WTC11 (cell line): ENCODE results near the gene KRT8. TPM values are rescaled to one million over a fixed set of nuclear protein-coding genes. Genes with fewer than 3 reads are reported as not detected.

ENCODE experiments used
- ATAC-seq: fragments of 200-7000 bp; cut with Tn5 transposase; 2 replicates; pipeline ENCODE4 v1.10.0; 2021; ENCODE audit warnings: mild to moderate bottlenecking, moderate library complexity
- CTCF ChIA-PET: fragments of 300-600 bp; sonication (Branson Sonifier 250); formaldehyde crosslinking; loops from one replicate; lab custom pipeline; 2021; ENCODE audit warnings: antibody characterized with exemption; lab: Charles Lee
- POLR2A ChIA-PET: fragments of 350-600 bp; sonication (Branson Sonifier 250); formaldehyde crosslinking; loops from one replicate; lab custom pipeline; 2021; ENCODE audit warnings: antibody characterized with exemption; lab: Charles Lee
- DNase-seq: peaks from one replicate; pipeline ENCODE4 v3.0.0; 2021; ENCODE audit warnings: low spot score
- H3K27ac Mint-ChIP-seq: 2 replicates; pipeline ENCODE4 v1.8.0; 2021; ENCODE audit warnings: mixed read lengths
- H3K27me3 Mint-ChIP-seq: 2 replicates; pipeline ENCODE4 v1.8.0; 2021; ENCODE audit warnings: low read depth, mild to moderate bottlenecking, moderate library complexity, mixed read lengths
- H3K36me3 Mint-ChIP-seq: 2 replicates; pipeline ENCODE4 v1.8.0; 2021; ENCODE audit warnings: mixed read lengths
- H3K4me1 Mint-ChIP-seq: 2 replicates; pipeline ENCODE4 v1.8.0; 2022; ENCODE audit warnings: mixed read lengths
- H3K4me3 Mint-ChIP-seq: 2 replicates; pipeline ENCODE4 v1.8.0; 2021; ENCODE audit warnings: mild to moderate bottlenecking, moderate library complexity, mixed read lengths
- H3K9me3 Mint-ChIP-seq: 2 replicates; pipeline ENCODE4 v1.8.0; 2021; ENCODE audit warnings: mixed read lengths
- CREM ChIP-seq: sonication (generic); formaldehyde crosslinking; IDR thresholded peaks from 2 replicates; pipeline ENCODE4 v1.8.1; 2022; ENCODE audit warnings: mild to moderate bottlenecking, missing genetic modification reagents, moderate library complexity
- EMX1 ChIP-seq: fragments of 250-450 bp; sonication (Bioruptor Pico); IDR thresholded peaks from 2 replicates; pipeline ENCODE4 v1.8.0; 2021; ENCODE audit warnings: mild to moderate bottlenecking
- ETV6 ChIP-seq: sonication (generic); formaldehyde crosslinking; IDR thresholded peaks from 2 replicates; pipeline ENCODE4 v1.8.1; 2022; ENCODE audit warnings: mild to moderate bottlenecking, missing genetic modification reagents
- FOXK1 ChIP-seq: sonication (generic); formaldehyde crosslinking; IDR thresholded peaks from 2 replicates; pipeline ENCODE4 v1.8.0; 2022; ENCODE audit warnings: mild to moderate bottlenecking, moderate library complexity, missing genetic modification reagents
- FOXP1 ChIP-seq: sonication (generic); formaldehyde crosslinking; IDR thresholded peaks from 2 replicates; pipeline ENCODE4 v1.8.0; 2022; ENCODE audit warnings: missing genetic modification reagents, mild to moderate bottlenecking, moderate library complexity, borderline replicate concordance
- GTF2I ChIP-seq: fragments of 250-450 bp; sonication (Bioruptor Pico); conservative IDR thresholded peaks from 2 replicates; pipeline ENCODE4 v1.4.0; 2021; ENCODE audit warnings: mild to moderate bottlenecking
- JUN ChIP-seq: sonication (generic); formaldehyde crosslinking; IDR thresholded peaks from 2 replicates; pipeline ENCODE4 v1.8.0; 2023; ENCODE audit warnings: mild to moderate bottlenecking, missing genetic modification reagents
- NFATC4 ChIP-seq: fragments of 250-450 bp; sonication (Bioruptor Pico); IDR thresholded peaks from 2 replicates; pipeline ENCODE4 v1.9.0; 2021; ENCODE audit warnings: mild to moderate bottlenecking
- NR2C2 ChIP-seq: sonication (generic); formaldehyde crosslinking; IDR thresholded peaks from 2 replicates; pipeline ENCODE4 v1.8.0; 2022; ENCODE audit warnings: mild to moderate bottlenecking, missing genetic modification reagents
- NR3C1 ChIP-seq: sonication (generic); formaldehyde crosslinking; conservative IDR thresholded peaks from 2 replicates; pipeline ENCODE4 v1.8.1; 2023; ENCODE audit warnings: low read depth, mild to moderate bottlenecking, missing genetic modification reagents
- OVOL2 ChIP-seq: fragments of 250-450 bp; sonication (Bioruptor Pico); IDR thresholded peaks from 2 replicates; pipeline ENCODE4 v1.9.0; 2021; ENCODE audit warnings: mild to moderate bottlenecking, borderline replicate concordance
- RORB ChIP-seq: fragments of 250-450 bp; sonication (Bioruptor Pico); IDR thresholded peaks from 2 replicates; pipeline ENCODE4 v1.9.0; 2021; ENCODE audit warnings: mild to moderate bottlenecking
- TEAD1 ChIP-seq: sonication (generic); formaldehyde crosslinking; IDR thresholded peaks from 2 replicates; pipeline ENCODE4 v1.8.0; 2022; ENCODE audit warnings: mild to moderate bottlenecking, missing genetic modification reagents
- ZNF317 ChIP-seq: sonication (generic); formaldehyde crosslinking; IDR thresholded peaks from 2 replicates; pipeline ENCODE4 v1.8.1; 2023; ENCODE audit warnings: low read depth, mild to moderate bottlenecking, moderate library complexity, missing genetic modification reagents, borderline replicate concordance
- ZNF416 ChIP-seq: fragments of 250-450 bp; sonication (Bioruptor Pico); IDR thresholded peaks from 2 replicates; pipeline ENCODE4 v1.9.0; 2021; ENCODE audit warnings: mild to moderate bottlenecking, inconsistent platforms
- ZNF671 ChIP-seq: fragments of 250-450 bp; sonication (Bioruptor Pico); IDR thresholded peaks from 2 replicates; pipeline ENCODE4 v1.8.0; 2021; ENCODE audit warnings: mild to moderate bottlenecking
- total RNA-seq: library from RNA; stranded (reverse); gene quantifications from 3 replicates; pipeline ENCODE4 v1.2.3, GENCODE V29; 2021
- TF ChIP-seq, protein P1 (sequence below): sonication (generic); formaldehyde crosslinking; IDR thresholded peaks from 2 replicates; pipeline ENCODE4 v1.8.0; 2023; ENCODE audit warnings: missing genetic modification reagents, mild to moderate bottlenecking, borderline replicate concordance
- TF ChIP-seq, protein P2 (sequence below): sonication (generic); formaldehyde crosslinking; IDR thresholded peaks from 2 replicates; pipeline ENCODE4 v1.8.1; 2022; ENCODE audit warnings: low read depth, missing genetic modification reagents, borderline replicate concordance
- TF ChIP-seq, protein P3 (sequence below): fragments of 250-450 bp; sonication (Bioruptor Pico); IDR thresholded peaks from 2 replicates; pipeline ENCODE4 v1.9.0; 2021; ENCODE audit warnings: mild to moderate bottlenecking, borderline replicate concordance

The KRT8 gene
- total RNA-seq, 1 experiment from 2014 or later = 477 TPM

DNA sequence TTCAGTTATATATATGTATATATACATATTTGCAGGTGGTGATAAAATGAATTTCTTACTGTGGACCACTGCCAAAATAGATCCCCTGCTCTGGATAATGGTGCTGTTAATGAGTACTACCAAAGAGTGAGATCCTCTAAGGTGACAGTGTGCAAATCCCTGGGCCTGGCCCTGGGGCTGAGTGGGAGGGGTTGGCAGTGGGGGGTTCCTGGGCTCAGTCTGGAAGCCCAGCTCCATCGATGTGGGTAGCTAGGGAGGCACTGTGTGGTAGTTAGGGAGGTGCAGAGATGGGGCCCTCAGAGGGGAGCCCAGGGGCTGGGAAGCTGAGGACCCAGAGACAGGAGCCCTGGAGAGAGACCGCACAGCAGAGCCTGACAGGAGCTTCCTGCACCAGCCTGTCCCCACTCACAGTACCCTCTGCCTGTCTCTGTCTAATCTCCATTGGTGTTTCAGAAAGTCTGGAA is 9.1 kb downstream of the KRT8 start:
- POLR2A ChIA-PET = interaction anchor here (1.0 to 1.4 kb wide), 3 partner anchors 9 to 111 kb away, joined by 3 to 4 read pairs (median 3); partner anchors contain the start of genes EIF4B, KRT18 and KRT8
- ATAC-seq = peak; percentile 43
- no peak for DNase-seq
- H3K36me3 Mint-ChIP-seq = peaks cover 38% of the 10 kb centered on the region
- no peak overlapping the region for H3K4me3 Mint-ChIP-seq
- CTCF ChIA-PET = interaction anchor here (0.6 to 6.0 kb wide), 9 partner anchors 9 to 84 kb away, joined by 3 to 72 read pairs (median 6); partner anchors contain the start of gene KRT8
- no peaks in the 10 kb centered on the region for H3K27me3 Mint-ChIP-seq
- H3K27ac Mint-ChIP-seq = no peak overlapping the region; the same call in 1 of the 2 replicates
- no peaks in the 10 kb centered on the region for H3K4me1 Mint-ChIP-seq
- TF ChIP-seq OVOL2 (CRISPR knock-in tag) (no peak), RORB (CRISPR knock-in tag) (no peak), FOXP1 (CRISPR knock-in tag) (no peak), ZNF317 (CRISPR knock-in tag) (no peak)
- peaks cover 4% of the 10 kb centered on the region for H3K9me3 Mint-ChIP-seq

DNA sequence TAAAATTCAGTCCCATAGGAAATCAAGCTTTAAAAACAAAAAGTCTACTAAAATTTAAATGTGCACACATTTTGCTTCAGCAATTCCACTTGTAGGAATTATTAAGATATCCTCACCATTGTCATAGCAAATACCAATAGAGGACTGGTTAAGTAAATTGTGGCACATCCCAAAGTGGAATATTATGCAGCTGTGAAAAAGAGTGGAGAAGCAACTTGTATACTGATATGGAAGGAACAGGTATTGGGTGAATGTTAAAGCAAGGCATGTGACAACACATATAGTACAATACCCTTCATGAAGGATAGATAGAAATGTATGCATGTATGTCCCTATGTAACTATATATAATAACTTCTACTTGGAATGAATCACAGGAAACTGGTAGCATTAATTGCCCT is 11.9 kb downstream of the KRT8 start:
- H3K27me3 Mint-ChIP-seq = no peaks in the 10 kb centered on the region
- H3K9me3 Mint-ChIP-seq = peaks cover 4% of the 10 kb centered on the region
- TF ChIP-seq GTF2I (CRISPR knock-in tag) = 0 out of 2 replicates have a peak, but pooled peaks have one; percentile 5
- no peak for TF ChIP-seq ZNF671
- POLR2A ChIA-PET = interaction anchor here (1.0 kb wide), 1 partner anchor 12 kb away, joined by 3 read pairs; the partner anchor contains the start of gene KRT8
- CTCF ChIA-PET = interaction anchor here (1.3 kb wide), 1 partner anchor 88 kb away, joined by 6 read pairs; no protein-coding TSS in a partner anchor
- ATAC-seq (no peak), DNase-seq (no peak)
- H3K27ac Mint-ChIP-seq = no peak overlapping the region
- H3K36me3 Mint-ChIP-seq = peaks cover 15% of the 10 kb centered on the region
- no peak overlapping the region for H3K4me3 Mint-ChIP-seq
- no peaks in the 10 kb centered on the region for H3K4me1 Mint-ChIP-seq

DNA sequence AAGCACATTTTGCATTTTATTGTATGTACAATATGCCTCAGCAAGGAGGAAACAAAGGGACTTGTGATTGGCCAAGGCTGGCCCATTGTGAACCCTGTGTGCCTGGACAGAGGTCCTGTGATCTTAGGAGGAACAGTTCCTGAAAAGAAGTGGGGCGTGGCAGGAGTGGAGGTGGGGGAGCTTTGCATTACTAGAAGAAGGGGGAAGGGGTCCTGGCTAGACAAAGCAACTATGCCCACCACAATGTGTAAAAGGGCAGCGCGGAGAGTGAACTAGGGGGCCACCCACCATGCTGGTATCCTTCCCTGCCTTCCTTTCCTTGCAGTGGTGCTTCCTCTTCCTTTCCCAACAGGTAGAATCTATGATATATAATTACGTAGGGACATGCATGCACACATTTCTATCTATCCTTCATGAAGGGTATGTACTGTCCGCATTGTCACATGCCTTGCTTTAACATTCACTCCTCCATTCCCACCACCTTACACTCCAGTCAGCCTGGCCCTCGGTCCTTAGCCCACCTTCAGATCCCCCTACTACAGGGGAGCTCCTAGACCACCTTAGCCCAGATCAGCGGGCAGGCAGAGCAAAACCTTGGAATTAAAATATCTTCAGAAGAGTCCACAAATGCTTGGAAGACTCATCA is 12.5 kb downstream of the KRT8 start:
- CTCF ChIA-PET = interaction anchor here (1.3 kb wide), 1 partner anchor 89 kb away, joined by 6 read pairs; no protein-coding TSS in a partner anchor
- TF ChIP-seq ZNF317 (CRISPR knock-in tag) = no peak
- TF ChIP-seq, protein P1, sequence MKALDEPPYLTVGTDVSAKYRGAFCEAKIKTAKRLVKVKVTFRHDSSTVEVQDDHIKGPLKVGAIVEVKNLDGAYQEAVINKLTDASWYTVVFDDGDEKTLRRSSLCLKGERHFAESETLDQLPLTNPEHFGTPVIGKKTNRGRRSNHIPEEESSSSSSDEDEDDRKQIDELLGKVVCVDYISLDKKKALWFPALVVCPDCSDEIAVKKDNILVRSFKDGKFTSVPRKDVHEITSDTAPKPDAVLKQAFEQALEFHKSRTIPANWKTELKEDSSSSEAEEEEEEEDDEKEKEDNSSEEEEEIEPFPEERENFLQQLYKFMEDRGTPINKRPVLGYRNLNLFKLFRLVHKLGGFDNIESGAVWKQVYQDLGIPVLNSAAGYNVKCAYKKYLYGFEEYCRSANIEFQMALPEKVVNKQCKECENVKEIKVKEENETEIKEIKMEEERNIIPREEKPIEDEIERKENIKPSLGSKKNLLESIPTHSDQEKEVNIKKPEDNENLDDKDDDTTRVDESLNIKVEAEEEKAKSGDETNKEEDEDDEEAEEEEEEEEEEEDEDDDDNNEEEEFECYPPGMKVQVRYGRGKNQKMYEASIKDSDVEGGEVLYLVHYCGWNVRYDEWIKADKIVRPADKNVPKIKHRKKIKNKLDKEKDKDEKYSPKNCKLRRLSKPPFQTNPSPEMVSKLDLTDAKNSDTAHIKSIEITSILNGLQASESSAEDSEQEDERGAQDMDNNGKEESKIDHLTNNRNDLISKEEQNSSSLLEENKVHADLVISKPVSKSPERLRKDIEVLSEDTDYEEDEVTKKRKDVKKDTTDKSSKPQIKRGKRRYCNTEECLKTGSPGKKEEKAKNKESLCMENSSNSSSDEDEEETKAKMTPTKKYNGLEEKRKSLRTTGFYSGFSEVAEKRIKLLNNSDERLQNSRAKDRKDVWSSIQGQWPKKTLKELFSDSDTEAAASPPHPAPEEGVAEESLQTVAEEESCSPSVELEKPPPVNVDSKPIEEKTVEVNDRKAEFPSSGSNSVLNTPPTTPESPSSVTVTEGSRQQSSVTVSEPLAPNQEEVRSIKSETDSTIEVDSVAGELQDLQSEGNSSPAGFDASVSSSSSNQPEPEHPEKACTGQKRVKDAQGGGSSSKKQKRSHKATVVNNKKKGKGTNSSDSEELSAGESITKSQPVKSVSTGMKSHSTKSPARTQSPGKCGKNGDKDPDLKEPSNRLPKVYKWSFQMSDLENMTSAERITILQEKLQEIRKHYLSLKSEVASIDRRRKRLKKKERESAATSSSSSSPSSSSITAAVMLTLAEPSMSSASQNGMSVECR = no peak
- TF ChIP-seq FOXP1 (CRISPR knock-in tag) = no peak
- TF ChIP-seq NFATC4 (CRISPR knock-in tag) = no peak
- no peak for TF ChIP-seq JUN (CRISPR knock-in tag)
- TF ChIP-seq EMX1 (CRISPR knock-in tag) = no peak
- no peak for TF ChIP-seq OVOL2 (CRISPR knock-in tag)
- no peak for TF ChIP-seq ZNF416
- no peak for TF ChIP-seq NR3C1 (CRISPR knock-in tag)
- H3K27me3 Mint-ChIP-seq = no peaks in the 10 kb centered on the region
- H3K4me1 Mint-ChIP-seq = no peaks in the 10 kb centered on the region
- H3K27ac Mint-ChIP-seq = no peak overlapping the region
- H3K9me3 Mint-ChIP-seq = peaks cover 4% of the 10 kb centered on the region
- DNase-seq = no peak
- POLR2A ChIA-PET = interaction anchor here (1.0 kb wide), 1 partner anchor 13 kb away, joined by 3 read pairs; the partner anchor contains the start of gene KRT8
- no peak for ATAC-seq
- peaks cover 11% of the 10 kb centered on the region for H3K36me3 Mint-ChIP-seq
- no peak overlapping the region for H3K4me3 Mint-ChIP-seq

DNA sequence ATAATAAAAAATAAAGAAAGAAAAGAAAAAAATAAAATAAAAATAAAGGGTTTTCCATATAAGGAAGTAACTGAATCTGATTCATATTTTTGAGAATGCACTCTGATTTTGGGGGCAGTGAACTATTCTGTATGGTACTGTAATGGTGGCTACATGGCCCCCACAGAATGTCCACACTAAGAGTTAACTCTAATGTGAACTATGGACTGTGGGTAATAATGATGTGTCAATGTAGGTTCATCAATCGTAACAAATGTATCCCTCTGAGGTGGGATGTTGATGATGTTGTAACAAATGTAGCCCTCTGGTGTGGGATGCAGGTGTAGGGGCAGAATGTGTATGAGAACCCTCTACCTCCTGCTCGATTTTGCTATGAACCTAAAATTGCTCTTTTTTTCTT is 13.8 kb downstream of the KRT8 start:
- H3K27me3 Mint-ChIP-seq = no peaks in the 10 kb centered on the region
- H3K4me1 Mint-ChIP-seq = no peaks in the 10 kb centered on the region
- H3K4me3 Mint-ChIP-seq = no peak overlapping the region
- ChIA-PET CTCF (no interaction called here), POLR2A (no interaction called here)
- DNase-seq = no peak
- peaks cover 4% of the 10 kb centered on the region for H3K9me3 Mint-ChIP-seq
- H3K36me3 Mint-ChIP-seq = no peaks in the 10 kb centered on the region
- no peak overlapping the region for H3K27ac Mint-ChIP-seq
- no peak for ATAC-seq
- TF ChIP-seq FOXK1 (CRISPR knock-in tag) (no peak), NFATC4 (CRISPR knock-in tag) (no peak), TEAD1 (CRISPR knock-in tag) (no peak), CREM (no peak), ETV6 (CRISPR knock-in tag) (no peak), NR2C2 (CRISPR knock-in tag) (no peak)
- TF ChIP-seq, protein P2, sequence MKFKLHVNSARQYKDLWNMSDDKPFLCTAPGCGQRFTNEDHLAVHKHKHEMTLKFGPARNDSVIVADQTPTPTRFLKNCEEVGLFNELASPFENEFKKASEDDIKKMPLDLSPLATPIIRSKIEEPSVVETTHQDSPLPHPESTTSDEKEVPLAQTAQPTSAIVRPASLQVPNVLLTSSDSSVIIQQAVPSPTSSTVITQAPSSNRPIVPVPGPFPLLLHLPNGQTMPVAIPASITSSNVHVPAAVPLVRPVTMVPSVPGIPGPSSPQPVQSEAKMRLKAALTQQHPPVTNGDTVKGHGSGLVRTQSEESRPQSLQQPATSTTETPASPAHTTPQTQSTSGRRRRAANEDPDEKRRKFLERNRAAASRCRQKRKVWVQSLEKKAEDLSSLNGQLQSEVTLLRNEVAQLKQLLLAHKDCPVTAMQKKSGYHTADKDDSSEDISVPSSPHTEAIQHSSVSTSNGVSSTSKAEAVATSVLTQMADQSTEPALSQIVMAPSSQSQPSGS (CRISPR knock-in tag) = no peak
- TF ChIP-seq, protein P3, sequence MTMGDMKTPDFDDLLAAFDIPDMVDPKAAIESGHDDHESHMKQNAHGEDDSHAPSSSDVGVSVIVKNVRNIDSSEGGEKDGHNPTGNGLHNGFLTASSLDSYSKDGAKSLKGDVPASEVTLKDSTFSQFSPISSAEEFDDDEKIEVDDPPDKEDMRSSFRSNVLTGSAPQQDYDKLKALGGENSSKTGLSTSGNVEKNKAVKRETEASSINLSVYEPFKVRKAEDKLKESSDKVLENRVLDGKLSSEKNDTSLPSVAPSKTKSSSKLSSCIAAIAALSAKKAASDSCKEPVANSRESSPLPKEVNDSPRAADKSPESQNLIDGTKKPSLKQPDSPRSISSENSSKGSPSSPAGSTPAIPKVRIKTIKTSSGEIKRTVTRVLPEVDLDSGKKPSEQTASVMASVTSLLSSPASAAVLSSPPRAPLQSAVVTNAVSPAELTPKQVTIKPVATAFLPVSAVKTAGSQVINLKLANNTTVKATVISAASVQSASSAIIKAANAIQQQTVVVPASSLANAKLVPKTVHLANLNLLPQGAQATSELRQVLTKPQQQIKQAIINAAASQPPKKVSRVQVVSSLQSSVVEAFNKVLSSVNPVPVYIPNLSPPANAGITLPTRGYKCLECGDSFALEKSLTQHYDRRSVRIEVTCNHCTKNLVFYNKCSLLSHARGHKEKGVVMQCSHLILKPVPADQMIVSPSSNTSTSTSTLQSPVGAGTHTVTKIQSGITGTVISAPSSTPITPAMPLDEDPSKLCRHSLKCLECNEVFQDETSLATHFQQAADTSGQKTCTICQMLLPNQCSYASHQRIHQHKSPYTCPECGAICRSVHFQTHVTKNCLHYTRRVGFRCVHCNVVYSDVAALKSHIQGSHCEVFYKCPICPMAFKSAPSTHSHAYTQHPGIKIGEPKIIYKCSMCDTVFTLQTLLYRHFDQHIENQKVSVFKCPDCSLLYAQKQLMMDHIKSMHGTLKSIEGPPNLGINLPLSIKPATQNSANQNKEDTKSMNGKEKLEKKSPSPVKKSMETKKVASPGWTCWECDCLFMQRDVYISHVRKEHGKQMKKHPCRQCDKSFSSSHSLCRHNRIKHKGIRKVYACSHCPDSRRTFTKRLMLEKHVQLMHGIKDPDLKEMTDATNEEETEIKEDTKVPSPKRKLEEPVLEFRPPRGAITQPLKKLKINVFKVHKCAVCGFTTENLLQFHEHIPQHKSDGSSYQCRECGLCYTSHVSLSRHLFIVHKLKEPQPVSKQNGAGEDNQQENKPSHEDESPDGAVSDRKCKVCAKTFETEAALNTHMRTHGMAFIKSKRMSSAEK (CRISPR knock-in tag) = no peak
